SU-DHL-6 (cell line): Measurements from ENCODE around the gene AP2A2.

Experiments used
- CTCF ChIP-seq: fragments of 200-600 bp; sonication (generic); IDR thresholded peaks from one replicate; pipeline ENCODE4 v1.5.1; 2017; ENCODE audit warnings: antibody characterized with exemption, mild to moderate bottlenecking, low read length, moderate library complexity; ENCODE audit not compliant: insufficient read depth, poor library complexity, severe bottlenecking
- EZH2phosphoT487 ChIP-seq: fragments of 200-600 bp; sonication (generic), shearing (Covaris generic); conservative IDR thresholded peaks from 2 replicates; pipeline ENCODE4 v1.6.1; 2018; ENCODE audit warnings: mild to moderate bottlenecking, antibody characterized with exemption, low read length, moderate library complexity, mixed read lengths

- TF ChIP-seq CTCF = no peak
- no peak for TF ChIP-seq EZH2phosphoT487
These were observed 90.3 kb downstream of the AP2A2 start for GRCh38 chr11:1015826-1016545.
